Measurements from ENCODE around the gene TRIP10.

- TF ChIP-seq SP1 (IDR thresholded peaks at IDR 0.05; ENCODE audit: low read depth, low read length) (no peak), CTCF (IDR thresholded peaks at IDR 0.05 in 2 of 3, conservative IDR thresholded peaks at IDR 0.05 in 1 of 3; ENCODE audit: control insufficient read depth in 2 of 3, extremely low read depth in 1 of 3, insufficient read depth in 1 of 3, low read depth in 3 of 3, low read length in 3 of 3) (no peak), E2F4 (IDR thresholded peaks at IDR 0.05; ENCODE audit: low read depth, low read length) (no peak), MTA3 (IDR thresholded peaks at IDR 0.05; ENCODE audit: borderline replicate concordance, low read length) (no peak), MXI1 (IDR thresholded peaks at IDR 0.05; ENCODE audit: low read depth, low read length) (no peak), CHD4 (IDR thresholded peaks at IDR 0.05) (no peak), MYC (IDR thresholded peaks at IDR 0.05; ENCODE audit: insufficient read depth, insufficient read length, insufficient replicate concordance, low read length, severe bottlenecking) (no peak), PAX8 (IDR thresholded peaks at IDR 0.05) (no peak), CHD2 (IDR thresholded peaks at IDR 0.05; ENCODE audit: borderline replicate concordance, low read depth, low read length) (no peak), RAD21 (IDR thresholded peaks at IDR 0.05; ENCODE audit: insufficient read depth, low read depth, low read length) (no peak), ESRRA (IDR thresholded peaks at IDR 0.05; ENCODE audit: low read length) (no peak), POLR2A (IDR thresholded peaks at IDR 0.05; ENCODE audit: low read depth, low read length) (no peak), CEBPB (IDR thresholded peaks at IDR 0.05; ENCODE audit: borderline replicate concordance in 1 of 2, low read depth in 2 of 2, low read length in 2 of 2) (no peak), POLR2AphosphoS5 (IDR thresholded peaks at IDR 0.05; ENCODE audit: low read length) (no peak)
Measured at GRCh38 chr19:6711605-6712004, 27.9 kb upstream of the TRIP10 start.

Measured in GM12878 (cell line).